Hematopoietic multipotent progenitor cell (in vitro differentiated cells): ENCODE data around the gene CCNL2. TPM values are rescaled to one million over a fixed set of nuclear protein-coding genes. Genes with fewer than 3 reads are reported as not detected.
"Not testable (repeated sequence)": the region's sequence is repeated elsewhere in the genome, so short reads cannot be mapped to it uniquely, and the experiment has no call there.

Experiments
- DNase-seq, 3 donors: peaks; one replicate each; pipeline ENCODE4 v3.0.0-alpha.2; 2011 to 2015; ENCODE audit warnings: low read depth in 2 of 3, low spot score in 2 of 3
- total RNA-seq: library from RNA; depleted of rRNA; stranded (reverse); fragments of >200 nt; gene quantifications from one replicate; pipeline ENCODE4 v1.2.3, GENCODE V29; 2012

Gene CCNL2
- total RNA-seq, 1 donor = 96.4 TPM

GRCh38 chr1:1377540-1378205, 21.5 kb downstream of the CCNL2 start:
- DNase-seq = no peak

- DNase-seq = no peak
Measured at GRCh38 chr1:1376551-1377226, 22.4 kb downstream of the CCNL2 start.

- DNase-seq = peak; percentile 93 to 100 (median 100)
Measured at GRCh38 chr1:1374929-1375662, 24.0 kb downstream of the CCNL2 start, which contains the start of gene AURKAIP1. Gene AURKAIP1, minus strand, starts transcription at chr1:1375207. Its CDS starts 451 bp downstream, at chr1:1374756.

GRCh38 chr1:1374589-1374928, 24.6 kb downstream of the CCNL2 start:
- DNase-seq = no peak

- no peak for DNase-seq
Measured at GRCh38 chr1:1373815-1374588, 25.1 kb downstream of the CCNL2 start.

- DNase-seq = no peak
Measured at GRCh38 chr1:1373051-1373814, 25.9 kb downstream of the CCNL2 start.

- DNase-seq = peak; percentile 53 to 66 (median 58)
Measured at GRCh38 chr1:1371746-1372711, 27.1 kb downstream of the CCNL2 start.

- DNase-seq = peak; percentile 55 to 67 (median 57)
Measured at GRCh38 chr1:1371364-1371745, 27.8 kb downstream of the CCNL2 start.

- no peak for DNase-seq
Measured at GRCh38 chr1:1370771-1371300, 28.3 kb downstream of the CCNL2 start.

- DNase-seq = not testable (repeated sequence)
Measured at GRCh38 chr1:1370094-1370493, 29.0 kb downstream of the CCNL2 start.

- DNase-seq = peak in 1 of 3 donors; percentile 25
Measured at GRCh38 chr1:1367315-1367714, 31.8 kb downstream of the CCNL2 start.

- DNase-seq = no peak
Measured at GRCh38 chr1:1366699-1367066, 32.5 kb downstream of the CCNL2 start.

GRCh38 chr1:1365875-1366698, 33.0 kb downstream of the CCNL2 start:
- no peak for DNase-seq

GRCh38 chr1:1364266-1364665, 34.9 kb downstream of the CCNL2 start:
- DNase-seq = no peak

- DNase-seq = no peak
Measured at GRCh38 chr1:1361982-1362423, 37.1 kb downstream of the CCNL2 start.

GRCh38 chr1:1361233-1361981, 37.7 kb downstream of the CCNL2 start:
- no peak for DNase-seq

GRCh38 chr1:1360506-1361169, 38.5 kb downstream of the CCNL2 start:
- no peak for DNase-seq
